AG04449 (cell line): ENCODE measurements around the gene ARHGAP26.

Experiments used
- CTCF ChIA-PET: fragments of 350-600 bp; formaldehyde crosslinking; extraction: SDS; loops from one replicate; lab custom pipeline; 2021; ENCODE audit warnings: antibody characterized with exemption; lab: Yijun Ruan, JAX
- POLR2A ChIA-PET: fragments of 400-600, 350-600 bp; formaldehyde crosslinking; extraction: SDS; loops from one replicate; lab custom pipeline; 2020; ENCODE audit warnings: antibody characterized with exemption, inconsistent platforms; lab: Yijun Ruan, JAX
- DNase-seq: peaks from one replicate; pipeline ENCODE4 v3.0.0-alpha.2; 2010; ENCODE audit warnings: low read depth, low spot score
- H3K4me3 ChIP-seq: 2 replicates; pipeline ENCODE4 v1.5.1; 2011; ENCODE audit warnings: low read depth, mild to moderate bottlenecking, control low read depth, low read length
- CTCF ChIP-seq: IDR thresholded peaks from one replicate; pipeline ENCODE4 v1.5.1; 2011; ENCODE audit warnings: mild to moderate bottlenecking, moderate library complexity, low read length, control low read depth, inconsistent platforms; ENCODE audit not compliant: insufficient read depth; ENCODE audit errors: missing control alignments

The ARHGAP26 gene

GRCh38 chr5:142852416-142853198, 82.4 kb downstream of the ARHGAP26 start:
- ChIA-PET CTCF (interaction anchor here (0.9 to 3.9 kb wide), 10 partner anchors 8 to 140 kb away, joined by 3 to 23 read pairs (median 5); partner anchors contain the start of gene ARHGAP26), POLR2A (no interaction called here)
- DNase-seq, result no peak
- TF ChIP-seq CTCF, result no peak
- H3K4me3 ChIP-seq, result no peak overlapping the region

- CTCF ChIA-PET, result interaction anchor here (0.6 to 3.9 kb wide), 13 partner anchors 8 to 198 kb away, joined by 3 to 23 read pairs (median 6); partner anchors contain the start of gene ARHGAP26
- TF ChIP-seq CTCF, result no peak
- H3K4me3 ChIP-seq, result no peak overlapping the region
- POLR2A ChIA-PET, result no interaction called here
- no peak for DNase-seq
Measured at GRCh38 chr5:142853682-142854081, 83.5 kb downstream of the ARHGAP26 start.

GRCh38 chr5:142856269-142856782, 86.1 kb downstream of the ARHGAP26 start:
- CTCF ChIA-PET, result interaction anchor here (3.2 to 3.9 kb wide), 2 partner anchors 11 to 138 kb away, joined by 16 to 23 read pairs; no protein-coding TSS in a partner anchor
- POLR2A ChIA-PET, result no interaction called here
- DNase-seq, result no peak
- no peak for TF ChIP-seq CTCF
- H3K4me3 ChIP-seq, result no peak overlapping the region

- ChIA-PET POLR2A (no interaction called here), CTCF (interaction anchor here (0.7 to 1.4 kb wide), 3 partner anchors 9 to 140 kb away, joined by 3 to 5 read pairs (median 3); no protein-coding TSS in a partner anchor)
- no peak overlapping the region for H3K4me3 ChIP-seq
- DNase-seq, result no peak
- TF ChIP-seq CTCF, result no peak
Measured at GRCh38 chr5:142857405-142857804, 87.2 kb downstream of the ARHGAP26 start.

- no peak for TF ChIP-seq CTCF
- ChIA-PET POLR2A (no interaction called here), CTCF (interaction anchor here (1.0 to 4.3 kb wide), 9 partner anchors 9 to 160 kb away, joined by 3 to 40 read pairs (median 7); no protein-coding TSS in a partner anchor)
- DNase-seq, result no peak
- H3K4me3 ChIP-seq, result no peak overlapping the region
Measured at GRCh38 chr5:142859037-142859436, 88.9 kb downstream of the ARHGAP26 start.

- no peak for DNase-seq
- H3K4me3 ChIP-seq, result no peak overlapping the region
- TF ChIP-seq CTCF, result no peak
- ChIA-PET CTCF (interaction anchor here (1.0 to 4.3 kb wide), 9 partner anchors 10 to 161 kb away, joined by 3 to 40 read pairs (median 7); no protein-coding TSS in a partner anchor), POLR2A (no interaction called here)
Measured at GRCh38 chr5:142860270-142860669, 90.1 kb downstream of the ARHGAP26 start.
